GM06990 (cell line): ENCODE data around the gene C2.
"Not testable (repeated sequence)": the region's sequence is repeated elsewhere in the genome, so short reads cannot be mapped to it uniquely, and the experiment has no call there.

Experiments
- DNase-seq: peaks from one replicate; pipeline ENCODE4 v3.0.0-alpha.2; 2011; ENCODE audit not compliant: insufficient read length; ENCODE audit errors: extremely low read depth
- H3K27me3 ChIP-seq: replicated peaks from 2 replicates; pipeline ENCODE4 v1.6.0; 2011; ENCODE audit warnings: low read length; ENCODE audit not compliant: control insufficient read depth, insufficient read depth
- H3K36me3 ChIP-seq: 2 replicates; pipeline ENCODE4 v1.5.1; 2011; ENCODE audit warnings: low read length; ENCODE audit not compliant: control insufficient read depth, insufficient read depth
- H3K4me3 ChIP-seq: replicated peaks from 2 replicates; pipeline ENCODE4 v1.5.1; 2011; ENCODE audit warnings: low read depth, mild to moderate bottlenecking, control low read depth, low read length
- CTCF ChIP-seq: IDR thresholded peaks from 2 replicates; pipeline ENCODE4 v1.5.1; 2011; ENCODE audit warnings: low read length, control low read depth, mild to moderate bottlenecking, inconsistent platforms; ENCODE audit not compliant: insufficient read depth, poor library complexity, severe bottlenecking

Gene C2

DNA sequence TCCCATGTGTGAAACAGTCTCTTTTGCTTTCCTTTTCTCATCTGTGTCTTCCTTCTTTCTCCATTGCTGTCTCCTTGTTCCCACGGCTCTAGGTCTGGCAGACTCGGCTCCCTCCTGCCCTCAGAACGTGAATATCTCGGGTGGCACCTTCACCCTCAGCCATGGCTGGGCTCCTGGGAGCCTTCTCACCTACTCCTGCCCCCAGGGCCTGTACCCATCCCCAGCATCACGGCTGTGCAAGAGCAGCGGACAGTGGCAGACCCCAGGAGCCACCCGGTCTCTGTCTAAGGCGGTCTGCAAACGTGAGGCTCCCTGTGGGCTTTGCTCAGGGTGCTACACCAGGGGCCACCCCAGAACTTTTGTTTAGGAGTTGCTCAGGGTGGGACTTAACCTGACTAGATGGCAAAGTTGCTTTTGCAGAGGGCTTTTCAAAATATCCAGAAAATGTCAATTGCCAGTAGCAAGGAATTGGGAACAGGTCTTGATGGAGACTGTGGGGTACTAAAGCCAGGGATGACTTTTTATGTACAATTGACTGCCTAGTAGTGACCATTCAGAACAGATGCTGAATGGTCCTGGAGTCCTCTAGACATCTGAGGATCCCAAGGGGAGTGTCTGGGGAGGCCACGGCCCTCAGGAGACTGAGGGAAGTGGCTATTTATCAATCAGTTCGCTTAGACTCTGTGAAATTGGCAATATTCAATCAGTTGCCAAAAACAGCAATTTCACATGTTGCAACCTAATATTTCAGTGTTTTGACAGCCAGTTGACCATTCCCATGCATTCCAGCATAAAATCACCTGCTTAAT is 550 bp downstream of the C2 start:
- no peak overlapping the region for H3K4me3 ChIP-seq
- no peaks in the 10 kb centered on the region for H3K36me3 ChIP-seq
- no peak for DNase-seq
- no peak for TF ChIP-seq CTCF
- no peaks in the 10 kb centered on the region; the same call in 1 of the 2 replicates for H3K27me3 ChIP-seq

DNA sequence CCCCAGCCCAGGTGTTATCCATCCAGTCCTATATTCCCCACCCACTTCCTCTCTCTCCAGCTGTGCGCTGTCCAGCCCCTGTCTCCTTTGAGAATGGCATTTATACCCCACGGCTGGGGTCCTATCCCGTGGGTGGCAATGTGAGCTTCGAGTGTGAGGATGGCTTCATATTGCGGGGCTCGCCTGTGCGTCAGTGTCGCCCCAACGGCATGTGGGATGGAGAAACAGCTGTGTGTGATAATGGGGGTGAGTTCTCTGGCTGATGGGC is 1.1 kb downstream of the C2 start:
- no peaks in the 10 kb centered on the region; the same call in 1 of the 2 replicates for H3K27me3 ChIP-seq
- no peak for TF ChIP-seq CTCF
- DNase-seq = no peak

GRCh38 chr6:31930962-31931361 is 3.4 kb downstream of the C2 start:
- no peak for TF ChIP-seq CTCF
- Histone ChIP-seq H3K27me3 (no peaks in the 10 kb centered on the region; the same call in 1 of the 2 replicates), H3K36me3 (no peaks in the 10 kb centered on the region), H3K4me3 (no peak overlapping the region)
- DNase-seq = no peak

More for the DNA sequence above, 1.1 kb downstream of the C2 start:
- H3K36me3 ChIP-seq = no peaks in the 10 kb centered on the region
- H3K4me3 ChIP-seq = no peak overlapping the region

GRCh38 chr6:31932137-31932536 is 4.6 kb downstream of the C2 start:
- H3K36me3 ChIP-seq, H3K4me3 ChIP-seq, DNase-seq, H3K27me3 ChIP-seq: not testable (repeated sequence)

GRCh38 chr6:31933537-31933936 is 6.0 kb downstream of the C2 start:
- Histone ChIP-seq H3K36me3 (no peaks in the 10 kb centered on the region), H3K27me3 (no peaks in the 10 kb centered on the region; the same call in 1 of the 2 replicates), H3K4me3 (no peak overlapping the region)
- DNase-seq = no peak
- no peak for TF ChIP-seq CTCF

- no peak for TF ChIP-seq CTCF
- Histone ChIP-seq H3K27me3 (no peaks in the 10 kb centered on the region; the same call in 1 of the 2 replicates), H3K36me3 (no peaks in the 10 kb centered on the region), H3K4me3 (no peak overlapping the region)
- no peak for DNase-seq
Observed at GRCh38 chr6:31935021-31935420, 7.5 kb downstream of the C2 start.
